ENCODE results near the gene OR51L1.

GRCh38 chr11:5038341-5038740 lies 43.7 kb downstream of the OR51L1 start:
- TF ChIP-seq, protein P1, sequence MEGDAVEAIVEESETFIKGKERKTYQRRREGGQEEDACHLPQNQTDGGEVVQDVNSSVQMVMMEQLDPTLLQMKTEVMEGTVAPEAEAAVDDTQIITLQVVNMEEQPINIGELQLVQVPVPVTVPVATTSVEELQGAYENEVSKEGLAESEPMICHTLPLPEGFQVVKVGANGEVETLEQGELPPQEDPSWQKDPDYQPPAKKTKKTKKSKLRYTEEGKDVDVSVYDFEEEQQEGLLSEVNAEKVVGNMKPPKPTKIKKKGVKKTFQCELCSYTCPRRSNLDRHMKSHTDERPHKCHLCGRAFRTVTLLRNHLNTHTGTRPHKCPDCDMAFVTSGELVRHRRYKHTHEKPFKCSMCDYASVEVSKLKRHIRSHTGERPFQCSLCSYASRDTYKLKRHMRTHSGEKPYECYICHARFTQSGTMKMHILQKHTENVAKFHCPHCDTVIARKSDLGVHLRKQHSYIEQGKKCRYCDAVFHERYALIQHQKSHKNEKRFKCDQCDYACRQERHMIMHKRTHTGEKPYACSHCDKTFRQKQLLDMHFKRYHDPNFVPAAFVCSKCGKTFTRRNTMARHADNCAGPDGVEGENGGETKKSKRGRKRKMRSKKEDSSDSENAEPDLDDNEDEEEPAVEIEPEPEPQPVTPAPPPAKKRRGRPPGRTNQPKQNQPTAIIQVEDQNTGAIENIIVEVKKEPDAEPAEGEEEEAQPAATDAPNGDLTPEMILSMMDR (IDR thresholded peaks at IDR 0.05): no peak
- TF ChIP-seq POLR2A (IDR thresholded peaks at IDR 0.05): no peak

All from prostate gland (tissue), 2 donors.